ENCODE data around the gene HNRNPUL1.
"Not testable (repeated sequence)": the region's sequence is repeated elsewhere in the genome, so short reads cannot be mapped to it uniquely, and the experiment has no call there.

DNA sequence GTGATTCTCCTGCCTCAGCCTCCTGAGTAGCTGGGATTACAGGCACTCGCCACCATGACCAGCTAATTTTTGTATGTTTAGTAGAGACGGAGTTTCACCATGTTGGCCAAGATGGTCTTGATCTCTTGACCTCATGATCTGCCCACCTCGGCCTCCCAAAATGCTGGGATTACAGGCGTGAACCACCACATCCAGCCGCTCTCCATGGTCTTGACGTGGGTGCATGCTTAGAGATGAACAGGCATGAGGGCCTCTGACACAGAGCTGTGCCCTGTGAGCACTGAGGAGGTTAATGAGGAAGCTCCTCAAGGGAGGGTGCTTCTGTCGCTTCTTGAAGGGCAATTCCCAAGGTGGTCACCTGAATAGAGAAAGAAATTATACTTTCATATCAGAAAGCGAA is 25.6 kb downstream of the HNRNPUL1 start:
- TF ChIP-seq, protein P1, sequence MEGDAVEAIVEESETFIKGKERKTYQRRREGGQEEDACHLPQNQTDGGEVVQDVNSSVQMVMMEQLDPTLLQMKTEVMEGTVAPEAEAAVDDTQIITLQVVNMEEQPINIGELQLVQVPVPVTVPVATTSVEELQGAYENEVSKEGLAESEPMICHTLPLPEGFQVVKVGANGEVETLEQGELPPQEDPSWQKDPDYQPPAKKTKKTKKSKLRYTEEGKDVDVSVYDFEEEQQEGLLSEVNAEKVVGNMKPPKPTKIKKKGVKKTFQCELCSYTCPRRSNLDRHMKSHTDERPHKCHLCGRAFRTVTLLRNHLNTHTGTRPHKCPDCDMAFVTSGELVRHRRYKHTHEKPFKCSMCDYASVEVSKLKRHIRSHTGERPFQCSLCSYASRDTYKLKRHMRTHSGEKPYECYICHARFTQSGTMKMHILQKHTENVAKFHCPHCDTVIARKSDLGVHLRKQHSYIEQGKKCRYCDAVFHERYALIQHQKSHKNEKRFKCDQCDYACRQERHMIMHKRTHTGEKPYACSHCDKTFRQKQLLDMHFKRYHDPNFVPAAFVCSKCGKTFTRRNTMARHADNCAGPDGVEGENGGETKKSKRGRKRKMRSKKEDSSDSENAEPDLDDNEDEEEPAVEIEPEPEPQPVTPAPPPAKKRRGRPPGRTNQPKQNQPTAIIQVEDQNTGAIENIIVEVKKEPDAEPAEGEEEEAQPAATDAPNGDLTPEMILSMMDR (conservative IDR thresholded peaks at IDR 0.05 in 1 of 2, IDR thresholded peaks at IDR 0.05 in 1 of 2; ENCODE audit: low read depth in 1 of 2, low read length in 2 of 2): not testable (repeated sequence)
- TF ChIP-seq EZH2 (IDR thresholded peaks at IDR 0.05; ENCODE audit: low read length, missing control alignments): not testable (repeated sequence)

Data from fibroblast of lung (primary cell).